ENCODE data around the gene TYK2.

- no peak for TF ChIP-seq POLR2AphosphoS5 (IDR thresholded peaks at IDR 0.05; ENCODE audit: low read depth, low read length)
- TF ChIP-seq, protein P1, sequence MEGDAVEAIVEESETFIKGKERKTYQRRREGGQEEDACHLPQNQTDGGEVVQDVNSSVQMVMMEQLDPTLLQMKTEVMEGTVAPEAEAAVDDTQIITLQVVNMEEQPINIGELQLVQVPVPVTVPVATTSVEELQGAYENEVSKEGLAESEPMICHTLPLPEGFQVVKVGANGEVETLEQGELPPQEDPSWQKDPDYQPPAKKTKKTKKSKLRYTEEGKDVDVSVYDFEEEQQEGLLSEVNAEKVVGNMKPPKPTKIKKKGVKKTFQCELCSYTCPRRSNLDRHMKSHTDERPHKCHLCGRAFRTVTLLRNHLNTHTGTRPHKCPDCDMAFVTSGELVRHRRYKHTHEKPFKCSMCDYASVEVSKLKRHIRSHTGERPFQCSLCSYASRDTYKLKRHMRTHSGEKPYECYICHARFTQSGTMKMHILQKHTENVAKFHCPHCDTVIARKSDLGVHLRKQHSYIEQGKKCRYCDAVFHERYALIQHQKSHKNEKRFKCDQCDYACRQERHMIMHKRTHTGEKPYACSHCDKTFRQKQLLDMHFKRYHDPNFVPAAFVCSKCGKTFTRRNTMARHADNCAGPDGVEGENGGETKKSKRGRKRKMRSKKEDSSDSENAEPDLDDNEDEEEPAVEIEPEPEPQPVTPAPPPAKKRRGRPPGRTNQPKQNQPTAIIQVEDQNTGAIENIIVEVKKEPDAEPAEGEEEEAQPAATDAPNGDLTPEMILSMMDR (IDR thresholded peaks at IDR 0.05): no peak
- TF ChIP-seq, protein P2, sequence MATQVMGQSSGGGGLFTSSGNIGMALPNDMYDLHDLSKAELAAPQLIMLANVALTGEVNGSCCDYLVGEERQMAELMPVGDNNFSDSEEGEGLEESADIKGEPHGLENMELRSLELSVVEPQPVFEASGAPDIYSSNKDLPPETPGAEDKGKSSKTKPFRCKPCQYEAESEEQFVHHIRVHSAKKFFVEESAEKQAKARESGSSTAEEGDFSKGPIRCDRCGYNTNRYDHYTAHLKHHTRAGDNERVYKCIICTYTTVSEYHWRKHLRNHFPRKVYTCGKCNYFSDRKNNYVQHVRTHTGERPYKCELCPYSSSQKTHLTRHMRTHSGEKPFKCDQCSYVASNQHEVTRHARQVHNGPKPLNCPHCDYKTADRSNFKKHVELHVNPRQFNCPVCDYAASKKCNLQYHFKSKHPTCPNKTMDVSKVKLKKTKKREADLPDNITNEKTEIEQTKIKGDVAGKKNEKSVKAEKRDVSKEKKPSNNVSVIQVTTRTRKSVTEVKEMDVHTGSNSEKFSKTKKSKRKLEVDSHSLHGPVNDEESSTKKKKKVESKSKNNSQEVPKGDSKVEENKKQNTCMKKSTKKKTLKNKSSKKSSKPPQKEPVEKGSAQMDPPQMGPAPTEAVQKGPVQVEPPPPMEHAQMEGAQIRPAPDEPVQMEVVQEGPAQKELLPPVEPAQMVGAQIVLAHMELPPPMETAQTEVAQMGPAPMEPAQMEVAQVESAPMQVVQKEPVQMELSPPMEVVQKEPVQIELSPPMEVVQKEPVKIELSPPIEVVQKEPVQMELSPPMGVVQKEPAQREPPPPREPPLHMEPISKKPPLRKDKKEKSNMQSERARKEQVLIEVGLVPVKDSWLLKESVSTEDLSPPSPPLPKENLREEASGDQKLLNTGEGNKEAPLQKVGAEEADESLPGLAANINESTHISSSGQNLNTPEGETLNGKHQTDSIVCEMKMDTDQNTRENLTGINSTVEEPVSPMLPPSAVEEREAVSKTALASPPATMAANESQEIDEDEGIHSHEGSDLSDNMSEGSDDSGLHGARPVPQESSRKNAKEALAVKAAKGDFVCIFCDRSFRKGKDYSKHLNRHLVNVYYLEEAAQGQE (IDR thresholded peaks at IDR 0.05; ENCODE audit: insufficient read depth in 1 of 2, low read depth in 2 of 2, low read length in 1 of 2): no peak
Measured at GRCh38 chr19:10372690-10373089, 7.7 kb downstream of the TYK2 start.
